Thymus (tissue), 14 donors: Measurements from ENCODE around the gene TMEM161B. TPM values are rescaled to one million over a fixed set of nuclear protein-coding genes. Genes with fewer than 3 reads are reported as not detected.

ENCODE experiments used
- DNase-seq, 9 donors: peaks; one replicate each; pipeline ENCODE4 v3.0.0-alpha.2; 2013; ENCODE audit warnings: low spot score in 9 of 9, low read depth in 6 of 9, missing footprints in 1 of 9
- H3K27ac ChIP-seq, 2 donors: one replicate each; pipeline ENCODE4 v1.5.1; 2013; ENCODE audit warnings: control low read depth in 1 of 2, low read depth in 1 of 2, low read length in 1 of 2, mild to moderate bottlenecking in 1 of 2, moderate library complexity in 1 of 2
- H3K27me3 ChIP-seq, 2 donors: one replicate each; pipeline ENCODE4 v1.5.1; 2013; ENCODE audit warnings: low read length in 1 of 2; ENCODE audit not compliant: control insufficient read depth in 2 of 2, insufficient read depth in 1 of 2
- H3K36me3 ChIP-seq, 2 donors: one replicate each; pipeline ENCODE4 v1.5.1; 2013; ENCODE audit warnings: low read length in 1 of 2, mild to moderate bottlenecking in 1 of 2, moderate library complexity in 1 of 2; ENCODE audit not compliant: control insufficient read depth in 2 of 2, insufficient read depth in 2 of 2
- H3K4me1 ChIP-seq, 2 donors: one replicate each; pipeline ENCODE4 v1.5.1; 2013; ENCODE audit warnings: low read length in 2 of 2; ENCODE audit not compliant: control insufficient read depth in 2 of 2, insufficient read depth in 2 of 2
- H3K4me3 ChIP-seq, 2 donors: one replicate each; pipeline ENCODE4 v1.5.1; 2013; ENCODE audit warnings: low read length in 2 of 2, control low read depth in 1 of 2, mild to moderate bottlenecking in 1 of 2
- H3K9me3 ChIP-seq, 2 donors: one replicate each; pipeline ENCODE4 v1.5.1; 2013; ENCODE audit warnings: low read length in 1 of 2, mild to moderate bottlenecking in 1 of 2; ENCODE audit not compliant: control insufficient read depth in 2 of 2, insufficient read depth in 1 of 2
- WGBS: extraction: QIAGEN DNeasy Blood & Tissue Kit; methylation state at CpG from one replicate; pipeline ENCODE4 v1.1.7; 2013; 5-methylcytosine and 5-hydroxymethylcytosine counted together
- long read RNA-seq, 10 donors: transcript quantifications; one replicate each; lab custom pipeline, GENCODE V29; 2026
- polyA plus RNA-seq: library from polyadenylated mRNA; stranded (reverse); fragments of 200-250 nt; gene quantifications from one replicate; pipeline ENCODE4 v1.2.3, GENCODE V29; 2013
- total RNA-seq: library from RNA; stranded (reverse); fragments of 120-200 nt; gene quantifications from one replicate; pipeline ENCODE4 v1.2.4, GENCODE V29; 2013
- donor health status: healthy.

The TMEM161B gene
- total RNA-seq, result 21.2 TPM
- 11.4 TPM for polyA plus RNA-seq
- long read RNA-seq, donor 1, partial matches to known transcripts, result 0 of 2 reads
- long read RNA-seq, donor 1, other reads (novel, unspliced or antisense), result 0 of 2 reads
- long read RNA-seq, donor 2, result 0 reads
- long read RNA-seq, donor 3, partial matches to known transcripts, result 5 of 9 reads
- long read RNA-seq, donor 3, other reads (novel, unspliced or antisense), result 0 of 9 reads
- long read RNA-seq, donor 4, partial matches to known transcripts, result 0 of 1 reads
- long read RNA-seq, donor 4, other reads (novel, unspliced or antisense), result 0 of 1 reads
- long read RNA-seq, donor 5, partial matches to known transcripts, result 0 of 3 reads
- long read RNA-seq, donor 5, other reads (novel, unspliced or antisense), result 0 of 3 reads
- long read RNA-seq, donor 6, partial matches to known transcripts, result 0 of 1 reads
- long read RNA-seq, donor 6, other reads (novel, unspliced or antisense), result 0 of 1 reads
- long read RNA-seq, donor 7, partial matches to known transcripts, result 0 of 3 reads
- long read RNA-seq, donor 7, other reads (novel, unspliced or antisense), result 0 of 3 reads
- long read RNA-seq, donor 8, partial matches to known transcripts, result 0 of 2 reads
- long read RNA-seq, donor 8, other reads (novel, unspliced or antisense), result 0 of 2 reads
- long read RNA-seq, donor 9, partial matches to known transcripts, result 6 of 7 reads
- long read RNA-seq, donor 9, other reads (novel, unspliced or antisense), result 0 of 7 reads
- long read RNA-seq, donor 10, partial matches to known transcripts, result 0 of 2 reads
- long read RNA-seq, donor 10, other reads (novel, unspliced or antisense), result 0 of 2 reads

DNA sequence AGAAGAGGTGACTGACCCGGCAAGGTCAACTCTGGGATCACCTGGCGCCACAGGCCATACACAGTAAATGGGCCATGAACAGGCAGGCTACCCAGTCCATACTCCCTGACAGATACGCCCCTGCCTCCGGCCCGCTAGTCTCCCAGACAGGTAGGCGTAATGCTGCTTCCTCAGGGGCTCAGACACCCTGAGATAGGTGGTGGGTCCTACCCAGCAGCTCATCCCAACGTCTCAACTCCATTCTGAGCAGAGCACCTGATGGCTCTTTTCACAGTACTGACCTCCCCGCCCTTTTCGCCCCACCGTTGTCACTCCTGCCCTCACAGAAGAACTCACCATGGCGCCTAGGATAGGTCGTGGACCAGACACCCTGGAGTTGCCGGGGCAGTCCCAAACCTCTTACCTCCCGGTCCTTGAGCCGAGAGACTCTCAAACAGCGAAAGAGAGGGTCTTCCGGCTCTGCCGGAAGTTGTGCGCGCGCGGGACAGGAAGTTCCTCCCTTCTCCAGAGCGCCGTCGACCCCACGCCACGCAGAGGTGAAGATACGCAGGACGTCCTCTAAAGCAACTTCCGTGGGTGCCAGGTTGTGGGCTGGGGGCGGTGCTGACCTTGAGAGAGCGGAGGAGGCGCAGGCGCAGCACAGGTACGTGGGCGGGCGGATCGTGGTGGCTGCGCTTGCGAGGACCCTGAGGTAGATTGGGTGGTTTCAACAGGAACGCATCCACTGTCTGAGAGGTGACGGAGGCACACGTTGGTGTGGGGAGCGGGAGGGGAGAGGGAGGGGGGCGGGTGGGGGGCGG lies at the start of gene TMEM161B:
TMEM161B (minus strand) TSS at position 461 of the 800 bp plus-strand sequence; CDS start at position 339, 122 bp downstream.
- Histone ChIP-seq H3K27ac (peak within 1 kb of the TSS; percentile 67 to 85), H3K9me3 (peaks cover 0 to 6% of the 10 kb centered on the region in 2 donors), H3K36me3 (peaks cover 4 to 12% of the 10 kb centered on the region in 2 donors), H3K4me1 (peaks cover 9 to 21% of the 10 kb centered on the region in 2 donors), H3K27me3 (no peaks in the 10 kb centered on the region), H3K4me3 (peak within 1 kb of the TSS; percentile 82 to 87)
- DNase-seq, result peak; percentile 82 to 97 (median 90)
- under 1% methylated on average over 46 of the region's 46 CpGs for WGBS

DNA sequence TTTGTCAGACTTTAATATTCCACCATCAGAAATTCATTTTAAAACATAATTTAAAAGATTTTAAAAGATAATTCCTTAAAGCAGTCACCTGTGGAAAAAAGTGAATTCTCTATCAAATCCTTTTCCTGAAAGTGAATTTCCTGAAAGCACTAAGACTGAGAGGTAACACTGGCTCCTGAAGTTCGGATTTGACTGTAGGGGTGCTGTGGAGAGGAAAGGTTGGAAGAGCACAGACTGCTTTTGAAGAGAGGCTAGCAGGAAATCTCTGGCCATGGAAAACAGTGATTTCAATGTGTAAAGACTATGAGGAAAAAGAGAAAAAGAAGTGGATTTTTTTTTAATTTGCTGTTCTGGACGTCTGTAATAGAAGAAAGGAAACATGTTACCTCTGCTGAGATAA lies 35.7 kb upstream of the TMEM161B start:
- Histone ChIP-seq H3K4me1 (no peaks in the 10 kb centered on the region), H3K27ac (no peak overlapping the region), H3K36me3 (no peaks in the 10 kb centered on the region), H3K27me3 (no peaks in the 10 kb centered on the region), H3K4me3 (no peak overlapping the region), H3K9me3 (peaks cover 0 to 4% of the 10 kb centered on the region in 2 donors)
- DNase-seq, result no peak
- 46% methylated on average over 2 of the region's 2 CpGs for WGBS

DNA sequence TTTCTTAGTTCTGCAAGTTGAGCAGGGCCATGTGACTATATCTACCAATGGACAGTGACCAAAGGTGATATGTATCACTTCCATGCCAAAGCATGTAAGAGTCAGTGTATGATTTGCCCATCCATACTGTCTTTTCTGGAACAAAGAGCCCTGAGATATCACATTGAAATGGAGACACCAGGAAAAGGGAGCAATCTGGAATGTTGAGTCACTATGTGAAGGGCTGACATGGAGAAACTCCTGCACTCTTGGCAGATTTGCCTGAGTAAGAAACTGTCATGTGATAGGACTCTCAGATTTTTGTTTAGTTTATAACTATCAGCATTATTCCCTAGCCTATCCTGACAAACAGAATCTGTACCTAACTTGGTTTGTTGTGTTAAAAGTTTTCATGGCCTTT lies 29.8 kb upstream of the TMEM161B start:
- Histone ChIP-seq H3K36me3 (no peaks in the 10 kb centered on the region), H3K4me1 (no peaks in the 10 kb centered on the region), H3K27ac (no peak overlapping the region), H3K27me3 (no peaks in the 10 kb centered on the region), H3K4me3 (no peak overlapping the region), H3K9me3 (no peaks in the 10 kb centered on the region)
- no peak for DNase-seq

DNA sequence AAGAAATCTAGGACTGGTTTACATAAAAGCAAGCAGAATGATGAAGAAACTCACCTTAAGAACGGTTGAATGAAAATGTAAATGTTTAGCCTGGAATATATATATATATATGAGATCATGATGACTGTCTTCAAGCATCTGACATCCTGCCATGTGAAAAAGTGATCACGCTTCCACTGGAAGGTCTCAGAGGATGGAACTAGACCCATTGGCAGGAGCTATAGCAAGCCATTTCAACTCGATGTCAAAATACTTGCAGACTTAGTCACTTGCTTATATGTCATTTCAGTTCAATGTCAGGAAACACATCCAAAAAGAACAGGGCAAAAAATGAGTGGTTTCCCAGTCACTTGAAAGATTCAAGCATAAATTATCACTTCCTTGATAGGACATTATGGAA lies 22.2 kb upstream of the TMEM161B start:
- DNase-seq, result no peak
- 96% methylated on average over 3 of the region's 3 CpGs for WGBS
- H3K9me3 ChIP-seq, result no peaks in the 10 kb centered on the region
- no peaks in the 10 kb centered on the region for H3K27me3 ChIP-seq
- no peaks in the 10 kb centered on the region for H3K4me1 ChIP-seq
- no peak overlapping the region for H3K4me3 ChIP-seq
- no peak overlapping the region for H3K27ac ChIP-seq
- no peaks in the 10 kb centered on the region for H3K36me3 ChIP-seq

DNA sequence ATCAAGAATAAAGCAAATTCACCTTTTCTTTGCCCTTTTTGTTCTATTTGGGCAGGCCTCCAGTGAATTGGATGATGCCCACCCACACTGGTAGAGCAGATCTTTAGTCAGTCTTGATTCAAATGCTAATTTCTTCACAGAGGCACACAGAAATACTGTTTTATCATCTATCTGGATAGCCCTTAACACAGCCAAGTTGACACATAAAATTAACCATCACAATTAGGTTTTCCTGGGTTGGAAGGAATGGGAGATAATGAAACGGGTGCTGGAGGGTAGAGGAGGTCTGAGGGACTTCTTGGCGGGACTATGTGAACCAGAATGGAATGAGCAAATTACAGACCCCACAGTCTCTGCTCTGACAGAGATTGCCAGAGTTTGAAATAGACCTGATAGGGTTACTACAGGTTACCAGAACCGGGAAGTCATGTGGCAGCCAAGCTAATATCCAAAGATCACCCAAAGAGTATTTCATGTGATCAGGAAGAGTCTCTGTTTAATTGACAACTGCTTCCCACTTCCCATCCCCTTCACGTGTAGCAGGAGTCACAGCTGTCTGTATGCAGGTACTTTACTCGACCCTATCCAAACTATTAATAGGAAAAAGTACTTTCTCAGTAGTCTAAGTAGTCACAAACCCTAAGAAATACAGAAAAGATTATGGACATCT lies 20.0 kb upstream of the TMEM161B start:
- Histone ChIP-seq H3K4me1 (no peaks in the 10 kb centered on the region), H3K36me3 (no peaks in the 10 kb centered on the region), H3K27ac (no peak overlapping the region), H3K27me3 (no peaks in the 10 kb centered on the region), H3K9me3 (no peaks in the 10 kb centered on the region), H3K4me3 (no peak overlapping the region)
- no peak for DNase-seq
- 96% methylated on average over 5 of the region's 5 CpGs for WGBS

DNA sequence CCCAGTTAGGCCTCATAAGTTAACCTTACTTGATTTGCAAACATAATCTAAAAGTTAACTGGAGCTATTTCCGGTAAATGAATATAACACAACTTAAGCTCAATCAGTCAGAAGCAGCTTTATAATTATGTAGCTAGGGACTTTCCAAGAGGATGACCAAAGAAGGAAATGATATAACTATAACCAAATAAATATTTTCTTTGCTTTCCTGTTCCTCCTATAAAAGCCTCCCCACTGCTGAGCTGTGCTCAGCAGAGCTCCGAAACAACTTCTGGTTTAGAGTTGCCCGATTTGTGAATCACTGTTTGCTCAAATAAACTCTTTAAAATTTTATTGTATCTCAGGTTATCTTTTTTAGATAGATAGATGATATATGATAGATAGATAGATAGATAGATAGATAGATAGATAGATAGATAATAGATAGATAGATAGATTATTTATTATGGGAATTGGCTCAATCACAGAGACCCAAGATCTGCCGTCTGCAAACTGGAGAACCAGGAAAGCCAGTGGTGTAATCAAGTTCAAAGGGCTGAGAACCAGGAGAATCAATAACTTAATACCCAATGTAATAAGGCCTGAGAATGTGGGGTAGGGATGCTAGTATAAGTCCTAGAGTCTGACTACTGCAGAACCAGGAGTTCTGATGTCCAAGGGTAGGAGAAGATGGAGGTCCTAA lies 19.3 kb upstream of the TMEM161B start:
- WGBS, result 98% methylated on average over 4 of the region's 4 CpGs
- H3K9me3 ChIP-seq, result no peaks in the 10 kb centered on the region
- no peak for DNase-seq
- no peaks in the 10 kb centered on the region for H3K27me3 ChIP-seq
- no peak overlapping the region for H3K4me3 ChIP-seq
- H3K36me3 ChIP-seq, result no peaks in the 10 kb centered on the region
- H3K27ac ChIP-seq, result no peak overlapping the region
- H3K4me1 ChIP-seq, result no peaks in the 10 kb centered on the region

DNA sequence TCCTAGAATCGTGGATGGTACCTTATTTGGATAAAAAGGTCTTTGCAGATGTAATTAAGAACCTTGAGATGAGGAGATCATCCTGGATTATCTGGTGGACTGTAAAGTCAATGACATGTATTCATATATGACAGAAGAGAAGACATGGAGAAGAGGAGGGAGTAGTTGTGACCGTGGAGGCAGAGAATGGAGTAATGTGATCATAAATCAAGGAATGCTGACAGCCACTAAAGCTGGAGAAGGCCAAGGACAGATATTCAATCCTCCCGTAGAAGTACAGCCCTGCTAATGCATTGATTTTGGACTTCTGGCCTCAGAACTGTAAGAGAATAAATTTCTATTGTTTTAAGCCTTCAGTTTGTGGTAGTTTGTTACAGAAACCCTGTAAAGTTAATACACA lies 18.7 kb upstream of the TMEM161B start:
- no peak overlapping the region for H3K4me3 ChIP-seq

DNA sequence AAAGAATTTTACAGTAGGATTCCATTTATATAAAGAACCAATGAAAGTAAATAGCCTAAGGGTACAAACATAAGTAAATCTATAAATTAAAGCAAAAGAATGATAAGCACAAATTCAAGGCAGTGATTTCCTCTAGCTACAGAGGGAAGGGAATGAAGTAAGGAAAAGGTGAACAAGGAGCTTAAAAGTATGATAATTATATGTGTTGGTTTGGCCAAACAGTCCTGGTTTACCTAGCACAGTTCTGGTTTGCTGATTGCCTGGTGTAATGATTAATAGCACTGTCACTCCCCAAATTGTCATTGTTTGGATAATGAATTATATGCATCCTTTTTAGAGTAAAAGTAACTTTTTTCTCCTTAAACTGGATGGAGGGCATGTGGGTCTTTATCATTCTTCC lies 15.0 kb upstream of the TMEM161B start:
- Histone ChIP-seq H3K36me3 (no peaks in the 10 kb centered on the region), H3K27me3 (no peaks in the 10 kb centered on the region), H3K27ac (no peak overlapping the region), H3K9me3 (no peaks in the 10 kb centered on the region), H3K4me1 (no peaks in the 10 kb centered on the region), H3K4me3 (no peak overlapping the region)
- DNase-seq, result no peak

More for the DNA sequence above, 18.7 kb upstream of the TMEM161B start:
- no peak for DNase-seq
- 97% methylated on average over 3 of the region's 3 CpGs for WGBS
- H3K27ac ChIP-seq, result no peak overlapping the region
- H3K36me3 ChIP-seq, result no peaks in the 10 kb centered on the region
- H3K27me3 ChIP-seq, result no peaks in the 10 kb centered on the region
- no peaks in the 10 kb centered on the region for H3K9me3 ChIP-seq
- no peaks in the 10 kb centered on the region for H3K4me1 ChIP-seq
